OCI-LY7 (cell line): ENCODE results near the gene SSPN. TPM values are rescaled to one million over a fixed set of nuclear protein-coding genes. Genes with fewer than 3 reads are reported as not detected.

ENCODE experiments used
- BruUV-seq: library from RNA; stranded (reverse); fragments of 400-500 nt; replicated peaks from 2 replicates; lab custom pipeline; 2021; lab: Mats Ljungman, UMichigan
- CTCF ChIA-PET: fragments of 300-600 bp; sonication (Branson Sonifier 250); formaldehyde crosslinking; loops from one replicate; lab custom pipeline; 2022; ENCODE audit warnings: antibody characterized with exemption; ENCODE audit not compliant: unreplicated experiment; lab: Charles Lee
- POLR2A ChIA-PET: fragments of 300-600 bp; sonication (Branson Sonifier 250); formaldehyde crosslinking; loops from one replicate; lab custom pipeline; 2022; ENCODE audit warnings: antibody characterized with exemption; lab: Charles Lee
- DNase-seq: peaks from one replicate; pipeline ENCODE4 v3.0.0-alpha.2; 2015; ENCODE audit warnings: low spot score
- H2AFZ ChIP-seq: fragments of 200-600 bp; sonication (generic), shearing (Covaris generic); 2 replicates; pipeline ENCODE4 v1.6.1; 2014; ENCODE audit warnings: mild to moderate bottlenecking, antibody characterized with exemption, low read length, moderate library complexity
- H3K27ac ChIP-seq: fragments of 200-600 bp; sonication (generic); 2 replicates; pipeline ENCODE4 v1.5.1; 2014; ENCODE audit warnings: mixed run types, low read depth, mild to moderate bottlenecking, moderate library complexity, low read length, inconsistent platforms; ENCODE audit not compliant: poor library complexity, severe bottlenecking
- H3K36me3 ChIP-seq: fragments of 200-600 bp; sonication (generic); 2 replicates; pipeline ENCODE4 v1.6.1; 2014; ENCODE audit warnings: mild to moderate bottlenecking, antibody characterized with exemption, low read length, moderate library complexity, mixed read lengths; ENCODE audit not compliant: insufficient read depth
- H3K4me1 ChIP-seq: fragments of 200-600 bp; sonication (generic); 2 replicates; pipeline ENCODE4 v1.5.1; 2014; ENCODE audit warnings: mild to moderate bottlenecking, low read length; ENCODE audit not compliant: insufficient read depth, poor library complexity, severe bottlenecking
- H3K4me2 ChIP-seq: fragments of 200-600 bp; sonication (generic); 2 replicates; pipeline ENCODE4 v1.6.1; 2014; ENCODE audit warnings: mild to moderate bottlenecking, low read length
- H3K4me3 ChIP-seq: fragments of 200-600 bp; sonication (generic); 2 replicates; pipeline ENCODE4 v1.5.1; 2014; ENCODE audit warnings: mild to moderate bottlenecking, low read depth, low read length; ENCODE audit not compliant: poor library complexity, severe bottlenecking
- H3K79me2 ChIP-seq: fragments of 200-600 bp; sonication (generic); 2 replicates; pipeline ENCODE4 v1.6.1; 2016; ENCODE audit warnings: low read depth, mild to moderate bottlenecking, low read length, moderate library complexity, mixed read lengths; ENCODE audit not compliant: insufficient read depth
- H3K9me2 ChIP-seq: fragments of 200-600 bp; sonication (generic); 2 replicates; pipeline ENCODE4 v1.6.1; 2016; ENCODE audit warnings: mild to moderate bottlenecking, low read length, mixed read lengths; ENCODE audit not compliant: insufficient read depth
- H3K9me3 ChIP-seq: fragments of 200-600 bp; sonication (generic); 2 replicates; pipeline ENCODE4 v1.6.1; 2014; ENCODE audit warnings: mild to moderate bottlenecking, mixed run types, low read length, mixed read lengths
- H4K20me1 ChIP-seq: fragments of 200-600 bp; sonication (generic); 2 replicates; pipeline ENCODE4 v1.6.1; 2014; ENCODE audit warnings: mild to moderate bottlenecking, antibody characterized with exemption, low read length, moderate library complexity, mixed read lengths; ENCODE audit not compliant: insufficient read depth
- EZH2phosphoT487 ChIP-seq: fragments of 200-600 bp; sonication (generic); IDR thresholded peaks from 2 replicates; pipeline ENCODE4 v1.6.1; 2018; ENCODE audit warnings: low read depth, borderline replicate concordance, mild to moderate bottlenecking, mixed run types, antibody characterized with exemption, low read length, moderate library complexity, mixed read lengths
- intact Hi-C: fragments of 100-400 bp; cut with micrococcal nuclease; formaldehyde crosslinking; loops from one replicate; pipeline ENCODE4 v1.10.0; 2022; ENCODE audit not compliant: unreplicated experiment
- total RNA-seq, 2 experiments: library from RNA; depleted of rRNA in 1 of 2; stranded (reverse); fragments of >200 nt in 1 of 2; shearing (Covaris generic) in 1 of 2; gene quantifications; 2 replicates each; pipeline ENCODE4 v1.2.3, GENCODE V29; 2014 to 2022
- TF ChIP-seq, protein P1 (sequence below): fragments of 200-600 bp; sonication (generic); conservative IDR thresholded peaks from 2 replicates; pipeline ENCODE4 v1.5.1; 2014; ENCODE audit warnings: mild to moderate bottlenecking, antibody characterized with exemption, low read length, moderate library complexity, mixed read lengths

Gene SSPN
- total RNA-seq, 2 experiments from 2014 or later = not detected

DNA sequence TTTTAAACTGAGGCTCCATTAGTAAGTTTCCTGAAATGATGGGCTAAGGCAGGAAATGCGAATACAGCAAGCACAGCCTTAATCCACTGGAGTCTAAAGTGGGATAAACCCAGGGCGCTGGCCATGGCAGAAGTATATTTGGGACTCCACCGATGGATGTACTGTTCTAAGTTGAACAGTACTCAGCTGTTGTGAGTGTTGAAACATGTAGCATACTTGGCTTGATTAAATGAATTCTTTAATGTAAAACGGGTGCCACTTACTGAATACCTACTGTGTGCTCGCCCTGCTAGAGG lies 996 bp downstream of the SSPN start:
- no peaks in the 10 kb centered on the region for H3K9me2 ChIP-seq
- ChIA-PET CTCF (no interaction called here), POLR2A (no interaction called here)
- H3K79me2 ChIP-seq = no peaks in the 10 kb centered on the region
- BruUV-seq = no TSS peak
- H4K20me1 ChIP-seq = no peaks in the 10 kb centered on the region
- H3K4me1 ChIP-seq = no peaks in the 10 kb centered on the region
- no peak for TF ChIP-seq EZH2phosphoT487
- TF ChIP-seq, protein P1, sequence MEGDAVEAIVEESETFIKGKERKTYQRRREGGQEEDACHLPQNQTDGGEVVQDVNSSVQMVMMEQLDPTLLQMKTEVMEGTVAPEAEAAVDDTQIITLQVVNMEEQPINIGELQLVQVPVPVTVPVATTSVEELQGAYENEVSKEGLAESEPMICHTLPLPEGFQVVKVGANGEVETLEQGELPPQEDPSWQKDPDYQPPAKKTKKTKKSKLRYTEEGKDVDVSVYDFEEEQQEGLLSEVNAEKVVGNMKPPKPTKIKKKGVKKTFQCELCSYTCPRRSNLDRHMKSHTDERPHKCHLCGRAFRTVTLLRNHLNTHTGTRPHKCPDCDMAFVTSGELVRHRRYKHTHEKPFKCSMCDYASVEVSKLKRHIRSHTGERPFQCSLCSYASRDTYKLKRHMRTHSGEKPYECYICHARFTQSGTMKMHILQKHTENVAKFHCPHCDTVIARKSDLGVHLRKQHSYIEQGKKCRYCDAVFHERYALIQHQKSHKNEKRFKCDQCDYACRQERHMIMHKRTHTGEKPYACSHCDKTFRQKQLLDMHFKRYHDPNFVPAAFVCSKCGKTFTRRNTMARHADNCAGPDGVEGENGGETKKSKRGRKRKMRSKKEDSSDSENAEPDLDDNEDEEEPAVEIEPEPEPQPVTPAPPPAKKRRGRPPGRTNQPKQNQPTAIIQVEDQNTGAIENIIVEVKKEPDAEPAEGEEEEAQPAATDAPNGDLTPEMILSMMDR = no peak
- intact Hi-C loops = no loop called here
- H3K4me3 ChIP-seq = no peak overlapping the region
- no peak overlapping the region for H2AFZ ChIP-seq
- no peak overlapping the region for H3K4me2 ChIP-seq
- no peak for DNase-seq
- H3K36me3 ChIP-seq = no peaks in the 10 kb centered on the region
- H3K9me3 ChIP-seq = no peaks in the 10 kb centered on the region
- no peak overlapping the region for H3K27ac ChIP-seq

DNA sequence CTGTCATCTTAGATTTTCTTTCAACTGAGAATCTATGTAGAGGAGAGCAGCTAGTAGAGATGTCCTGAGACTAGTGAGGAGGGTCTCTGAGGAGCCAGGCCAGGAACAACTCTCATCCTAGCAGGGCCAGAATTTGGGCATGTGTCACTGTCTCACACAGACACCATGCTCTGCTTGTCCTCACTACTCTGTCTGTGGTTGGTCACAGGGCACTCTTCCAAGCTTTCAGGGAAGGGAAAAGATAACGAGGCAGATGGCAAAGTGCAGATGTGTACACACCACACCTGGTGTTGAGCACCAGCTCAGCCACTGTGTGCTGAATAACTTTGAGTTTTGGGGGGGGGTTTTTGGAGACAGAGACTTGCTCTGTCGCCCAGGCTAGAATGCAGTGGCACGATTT lies 2.5 kb downstream of the SSPN start:
- H3K4me3 ChIP-seq = no peak overlapping the region
- no peaks in the 10 kb centered on the region for H3K79me2 ChIP-seq
- no peaks in the 10 kb centered on the region for H3K9me2 ChIP-seq
- no peaks in the 10 kb centered on the region for H3K4me1 ChIP-seq
- H3K27ac ChIP-seq = no peak overlapping the region
- no peaks in the 10 kb centered on the region for H3K9me3 ChIP-seq
- intact Hi-C loops = no loop called here
- DNase-seq = no peak
- TF ChIP-seq EZH2phosphoT487 = no peak
- TF ChIP-seq, protein P1 = no peak
- no peaks in the 10 kb centered on the region for H3K36me3 ChIP-seq
- POLR2A ChIA-PET = interaction anchor here (0.6 kb wide), 1 partner anchor 392 kb away, joined by 4 read pairs; no protein-coding TSS in a partner anchor
- CTCF ChIA-PET = no interaction called here
- H3K4me2 ChIP-seq = no peak overlapping the region
- H4K20me1 ChIP-seq = no peaks in the 10 kb centered on the region
- no peak overlapping the region for H2AFZ ChIP-seq
- no TSS peak for BruUV-seq

DNA sequence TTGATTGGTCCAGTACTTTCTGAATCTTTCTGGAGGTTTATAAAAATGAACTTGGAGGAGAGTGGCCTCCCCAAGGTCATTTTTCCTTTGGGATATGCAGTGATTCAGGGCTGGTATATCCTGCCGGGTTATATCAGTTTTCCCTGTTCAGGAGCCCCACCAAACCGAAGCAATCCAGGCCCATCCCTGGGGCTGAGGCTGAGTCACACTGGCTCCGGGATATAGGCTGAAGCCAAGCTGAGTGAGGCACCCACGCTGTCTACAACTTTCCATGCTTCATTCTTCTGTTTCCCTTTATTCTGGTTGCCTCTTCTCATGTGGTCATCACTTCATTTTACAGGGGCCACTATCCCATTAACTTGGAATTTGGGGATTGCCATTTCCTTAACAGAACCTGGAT lies 3.4 kb downstream of the SSPN start:
- H3K9me2 ChIP-seq = no peaks in the 10 kb centered on the region
- ChIA-PET CTCF (no interaction called here), POLR2A (no interaction called here)
- no peak overlapping the region for H2AFZ ChIP-seq
- H3K27ac ChIP-seq = no peak overlapping the region
- H3K36me3 ChIP-seq = no peaks in the 10 kb centered on the region
- no peaks in the 10 kb centered on the region for H3K4me1 ChIP-seq
- no peak overlapping the region for H3K4me2 ChIP-seq
- H3K4me3 ChIP-seq = no peak overlapping the region
- TF ChIP-seq, protein P1 = no peak
- TF ChIP-seq EZH2phosphoT487 = no peak
- no peak for DNase-seq
- BruUV-seq = no TSS peak
- no peaks in the 10 kb centered on the region for H3K9me3 ChIP-seq
- no peaks in the 10 kb centered on the region for H4K20me1 ChIP-seq
- intact Hi-C loops = no loop called here
- H3K79me2 ChIP-seq = no peaks in the 10 kb centered on the region
